ENCODE results near the gene GLOD4.

GLOD4 gene

GRCh38 chr17:725084-725483 is 57.0 kb downstream of the GLOD4 start:
- Histone ChIP-seq H2AFZ (ENCODE audit: low read length) (no peak overlapping the region), H3K27me3 (replicated peaks; ENCODE audit: insufficient read depth, low read length) (peaks cover 42% of the 10 kb centered on the region), H4K20me1 (ENCODE audit: insufficient read depth, low read length) (no peaks in the 10 kb centered on the region), H3K36me3 (replicated peaks; ENCODE audit: insufficient read depth, low read length) (no peaks in the 10 kb centered on the region), H3K79me2 (ENCODE audit: low read length) (no peaks in the 10 kb centered on the region), H3K27ac (ENCODE audit: low read length) (no peak overlapping the region), H3K4me3 (ENCODE audit: low read length) (no peak overlapping the region), H3K4me1 (ENCODE audit: low read length) (no peaks in the 10 kb centered on the region), H3K9me2 (replicated peaks; ENCODE audit: insufficient read depth, low read length) (no peaks in the 10 kb centered on the region), H3F3A (ENCODE audit: insufficient read depth, low read length) (no peaks in the 10 kb centered on the region), H3K9ac (ENCODE audit: low read length) (no peak overlapping the region), H3K9me3 (replicated peaks; ENCODE audit: insufficient read depth, low read length) (no peaks in the 10 kb centered on the region), H3K4me2 (ENCODE audit: low read depth, low read length) (no peak overlapping the region)
- no peak for DNase-seq
- TF ChIP-seq EZH2phosphoT487 (IDR thresholded peaks at IDR 0.05; ENCODE audit: low read length) (no peak), CTCF (IDR thresholded peaks at IDR 0.05; ENCODE audit: low read length) (no peak), EZH2 (optimal IDR thresholded peaks at IDR 0.05; ENCODE audit: low read depth, low read length) (no peak)

GRCh38 chr17:721540-721937 is 60.5 kb downstream of the GLOD4 start:
- no peak for DNase-seq
- no peaks in the 10 kb centered on the region for H3K79me2 ChIP-seq (ENCODE audit: low read length)
- H2AFZ ChIP-seq (ENCODE audit: low read length), result no peak overlapping the region
- H3K27me3 ChIP-seq (replicated peaks; ENCODE audit: insufficient read depth, low read length), result peaks cover 42% of the 10 kb centered on the region
- H3K4me2 ChIP-seq (ENCODE audit: low read depth, low read length), result no peak overlapping the region
- H3K4me1 ChIP-seq (ENCODE audit: low read length), result no peaks in the 10 kb centered on the region
- H3K9ac ChIP-seq (ENCODE audit: low read length), result no peak overlapping the region
- no peak overlapping the region for H3K4me3 ChIP-seq (ENCODE audit: low read length)
- no peaks in the 10 kb centered on the region for H3F3A ChIP-seq (ENCODE audit: insufficient read depth, low read length)
- no peaks in the 10 kb centered on the region for H3K9me2 ChIP-seq (replicated peaks; ENCODE audit: insufficient read depth, low read length)
- H3K9me3 ChIP-seq (replicated peaks; ENCODE audit: insufficient read depth, low read length), result no peaks in the 10 kb centered on the region
- TF ChIP-seq EZH2 (optimal IDR thresholded peaks at IDR 0.05; ENCODE audit: low read depth, low read length), result no peak
- TF ChIP-seq CTCF (IDR thresholded peaks at IDR 0.05; ENCODE audit: low read length), result no peak
- no peak for TF ChIP-seq EZH2phosphoT487 (IDR thresholded peaks at IDR 0.05; ENCODE audit: low read length)
- no peaks in the 10 kb centered on the region for H4K20me1 ChIP-seq (ENCODE audit: insufficient read depth, low read length)
- no peak overlapping the region for H3K27ac ChIP-seq (ENCODE audit: low read length)
- no peaks in the 10 kb centered on the region for H3K36me3 ChIP-seq (replicated peaks; ENCODE audit: insufficient read depth, low read length)

DNA sequence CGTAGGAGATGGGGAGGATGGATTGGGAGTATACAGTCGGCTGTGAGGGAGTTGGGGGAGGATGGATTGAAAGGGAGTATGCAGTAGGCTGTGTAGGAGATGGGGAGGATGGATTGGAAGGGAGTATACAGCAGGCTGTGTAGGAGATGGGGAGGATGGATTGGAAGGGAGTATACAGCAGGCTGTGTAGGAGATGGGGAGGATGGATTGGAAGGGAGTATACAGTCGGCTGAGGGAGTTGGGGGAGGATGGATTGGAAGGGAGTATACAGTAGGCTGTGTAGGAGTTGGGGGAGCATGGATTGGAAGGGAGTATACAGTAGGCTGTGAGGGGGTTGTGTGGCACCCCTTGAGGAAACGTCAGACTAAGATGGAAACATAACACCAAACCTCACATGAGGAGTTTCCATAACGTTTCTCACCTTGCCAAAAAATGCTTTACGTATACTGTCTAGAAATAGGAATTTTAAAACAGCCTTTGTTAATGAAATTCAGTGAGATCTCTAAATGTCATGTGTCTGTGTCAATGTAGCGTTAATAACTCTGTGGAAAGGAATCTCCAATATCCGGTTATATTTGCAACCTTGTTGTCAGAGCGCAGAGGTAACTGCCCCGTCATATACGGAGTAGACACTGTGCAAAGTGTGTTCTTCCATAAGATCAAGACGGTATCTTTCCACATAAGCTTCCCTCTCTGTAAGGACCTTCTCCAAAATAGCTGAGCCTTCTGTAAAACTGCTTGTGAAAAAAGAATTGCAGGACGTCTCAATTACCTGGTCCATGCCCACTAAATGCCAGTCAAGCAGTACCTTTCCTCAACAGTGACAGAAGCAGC is 61.2 kb downstream of the GLOD4 start:
- Histone ChIP-seq H3K27ac (ENCODE audit: low read length) (no peak overlapping the region), H3K9me3 (replicated peaks; ENCODE audit: insufficient read depth, low read length) (no peaks in the 10 kb centered on the region), H3K4me2 (ENCODE audit: low read depth, low read length) (no peak overlapping the region), H3K9me2 (replicated peaks; ENCODE audit: insufficient read depth, low read length) (no peaks in the 10 kb centered on the region), H3K4me1 (ENCODE audit: low read length) (no peaks in the 10 kb centered on the region), H3K36me3 (replicated peaks; ENCODE audit: insufficient read depth, low read length) (no peaks in the 10 kb centered on the region), H4K20me1 (ENCODE audit: insufficient read depth, low read length) (no peaks in the 10 kb centered on the region), H3K4me3 (ENCODE audit: low read length) (no peak overlapping the region), H3K27me3 (replicated peaks; ENCODE audit: insufficient read depth, low read length) (peaks cover 36% of the 10 kb centered on the region), H3K79me2 (ENCODE audit: low read length) (no peaks in the 10 kb centered on the region), H2AFZ (ENCODE audit: low read length) (no peak overlapping the region), H3F3A (ENCODE audit: insufficient read depth, low read length) (no peaks in the 10 kb centered on the region; the same call in 1 of the 2 replicates), H3K9ac (ENCODE audit: low read length) (no peak overlapping the region)
- TF ChIP-seq CTCF (IDR thresholded peaks at IDR 0.05; ENCODE audit: low read length) (no peak), EZH2phosphoT487 (IDR thresholded peaks at IDR 0.05; ENCODE audit: low read length) (no peak), EZH2 (optimal IDR thresholded peaks at IDR 0.05; ENCODE audit: low read depth, low read length) (no peak)
- no peak for DNase-seq
